A549 (cell line): ENCODE results near the gene EIF2S3B.

Experiments used
- CHD4 ChIP-seq: fragments of 200-600 bp; sonication (generic); IDR thresholded peaks from 2 replicates; pipeline ENCODE4 v1.6.1; 2016; ENCODE audit warnings: antibody characterized with exemption, mild to moderate bottlenecking, borderline replicate concordance
- RAD21 ChIP-seq, 2 experiments: fragments of >200 bp in 1 of 2; sonication (Bioruptor Twin) in 1 of 2; formaldehyde crosslinking in 1 of 2; IDR thresholded peaks in 1 of 2; conservative IDR thresholded peaks in 1 of 2; 2 replicates in 1 of 2; 3 replicates in 1 of 2; pipeline ENCODE4 v1.6.1; 2012 to 2018; ENCODE audit warnings: inconsistent platforms in 1 of 2

DNA sequence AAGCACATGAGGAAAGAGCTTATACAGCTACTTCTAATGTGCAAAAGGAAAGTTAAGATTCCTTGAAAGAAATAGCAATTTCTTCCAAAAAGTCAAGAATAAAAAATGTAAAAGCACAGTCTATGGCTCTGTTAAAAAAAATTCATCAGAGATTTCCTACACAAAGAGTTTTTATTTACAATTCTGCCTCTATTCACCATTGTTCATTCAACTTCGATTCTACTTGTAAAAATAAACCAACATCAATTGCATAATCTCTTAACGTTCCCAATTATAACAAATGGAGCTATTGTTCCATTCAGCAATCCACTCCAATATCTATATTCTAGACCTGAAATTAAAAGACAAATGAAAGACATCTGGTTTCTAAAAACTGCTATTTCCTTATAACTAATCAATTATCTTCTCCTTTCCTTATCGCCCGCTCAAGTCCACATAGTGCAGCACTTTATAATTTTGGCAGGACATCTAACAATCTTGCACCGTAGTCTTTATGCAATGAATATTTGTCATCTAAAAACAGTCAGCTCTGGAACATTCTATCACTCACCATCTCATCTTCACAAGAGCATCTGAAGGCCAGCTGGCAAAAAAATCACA, 6.2 kb downstream of the EIF2S3B start:
- no peak for TF ChIP-seq CHD4
- TF ChIP-seq RAD21 (conservative IDR thresholded peaks at IDR 0.05 in 1 of 2, IDR thresholded peaks at IDR 0.05 in 1 of 2) = no peak
